T-helper 17 cell (primary cell): ENCODE results near the gene ALCAM. TPM values are rescaled to one million over a fixed set of nuclear protein-coding genes. Genes with fewer than 3 reads are reported as not detected.

Experiments used
- ATAC-seq: fragments of 150-1000 bp; cut with Tn5 transposase; 2 replicates; pipeline ENCODE4 v1.10.0; 2021; ENCODE audit warnings: mild to moderate bottlenecking, moderate library complexity
- DNase-seq, 3 donors: peaks; one replicate each; pipeline versions ENCODE4 v3.0.0 to v3.0.0-alpha.2; 2020 to 2021
- H3K9me3 ChIP-seq: one replicate; pipeline ENCODE4 v1.7.0; 2013; ENCODE audit warnings: low read length, mild to moderate bottlenecking; ENCODE audit not compliant: control insufficient read depth, poor library complexity, severe bottlenecking
- H3K27ac Mint-ChIP-seq: one replicate; pipeline ENCODE4 v1.8.0; 2022; ENCODE audit warnings: mild to moderate bottlenecking, moderate library complexity, mixed read lengths
- H3K27me3 Mint-ChIP-seq: one replicate; pipeline ENCODE4 v1.8.0; 2022; ENCODE audit warnings: mixed read lengths
- H3K36me3 Mint-ChIP-seq: one replicate; pipeline ENCODE4 v1.8.0; 2022; ENCODE audit warnings: low read depth, mixed read lengths
- H3K4me1 Mint-ChIP-seq: one replicate; pipeline ENCODE4 v1.8.0; 2022; ENCODE audit warnings: mild to moderate bottlenecking, mixed read lengths
- H3K4me3 Mint-ChIP-seq: one replicate; pipeline ENCODE4 v1.8.0; 2022; ENCODE audit warnings: mild to moderate bottlenecking, moderate library complexity, mixed read lengths
- total RNA-seq, 4 donors: library from RNA in 2 of 4; stranded (reverse) in 2 of 4; gene quantifications; one replicate each; pipeline ENCODE4 v1.2.3 and lab custom pipeline; 2022 to 2026

The ALCAM gene
- total RNA-seq, 2 donors from 2014 or later: 8.4 TPM

DNA sequence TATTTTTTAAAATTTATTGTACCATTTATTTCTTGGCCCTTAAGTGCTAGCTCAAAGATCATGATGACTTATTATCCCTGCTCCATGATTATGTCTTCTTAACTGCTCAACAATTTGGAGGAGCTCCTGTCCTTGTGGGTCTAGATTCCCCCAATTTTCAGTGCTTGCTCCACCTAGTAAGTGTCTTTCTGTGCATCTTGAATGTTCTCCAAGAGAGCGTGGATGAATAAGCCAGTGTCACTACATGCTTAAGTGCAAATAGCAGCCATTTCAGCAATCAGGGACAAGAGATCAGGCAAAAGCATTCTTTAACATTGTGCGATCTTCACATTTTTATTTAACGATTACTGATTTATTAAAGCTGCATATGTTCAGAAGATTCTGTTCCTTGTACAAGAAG lies 99.4 kb downstream of the ALCAM start:
- H3K27me3 Mint-ChIP-seq: no peaks in the 10 kb centered on the region
- no peaks in the 10 kb centered on the region for H3K4me1 Mint-ChIP-seq
- H3K27ac Mint-ChIP-seq: no peak overlapping the region
- no peak for DNase-seq
- H3K36me3 Mint-ChIP-seq: no peaks in the 10 kb centered on the region
- H3K9me3 ChIP-seq: no peaks in the 10 kb centered on the region
- no peak for ATAC-seq
- no peak overlapping the region for H3K4me3 Mint-ChIP-seq

DNA sequence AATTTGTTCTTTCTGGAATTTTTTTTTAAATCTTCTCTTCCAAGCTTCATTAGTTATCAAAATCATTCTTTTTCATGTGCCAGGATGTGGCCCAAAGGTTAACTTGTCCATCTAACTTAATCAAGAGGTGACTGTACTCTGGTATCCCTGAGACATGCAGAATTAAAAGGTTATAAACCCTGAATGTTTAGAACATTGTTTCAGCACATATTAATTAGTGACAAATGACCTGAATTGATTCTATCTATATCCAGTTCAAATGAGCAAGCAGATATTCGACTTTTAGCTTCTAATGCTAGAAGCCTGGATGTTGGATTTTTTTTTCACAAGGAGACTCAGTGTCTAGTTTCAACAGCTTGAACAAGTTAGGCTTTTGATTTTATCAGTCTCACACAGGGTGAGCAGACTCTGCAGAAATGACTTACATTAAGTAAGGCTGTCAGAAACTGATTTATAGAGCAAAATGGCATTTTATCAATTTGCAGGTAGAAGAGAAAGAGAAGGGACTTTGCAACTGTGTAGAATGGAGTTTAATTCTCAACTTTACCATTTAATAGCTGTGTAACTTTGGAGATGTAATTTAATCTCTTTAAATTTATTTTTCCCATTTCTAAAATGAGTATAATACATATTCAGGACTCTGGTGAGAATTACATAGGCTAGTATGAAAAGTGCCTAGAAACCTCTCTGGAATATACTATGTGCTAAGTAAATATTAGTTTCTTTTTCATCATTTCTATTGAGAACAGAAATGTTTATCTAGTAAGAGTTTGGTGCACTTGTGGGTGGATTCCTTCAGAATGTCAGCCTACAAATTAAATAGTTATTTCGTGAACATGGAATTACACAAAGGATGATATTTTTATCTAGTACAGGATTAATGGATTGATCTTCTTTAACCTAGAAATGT lies 100.0 kb downstream of the ALCAM start:
- no peak for DNase-seq
- Mint-ChIP-seq H3K27me3 (no peaks in the 10 kb centered on the region), H3K27ac (no peak overlapping the region), H3K4me3 (no peak overlapping the region), H3K4me1 (no peaks in the 10 kb centered on the region), H3K36me3 (no peaks in the 10 kb centered on the region)
- no peaks in the 10 kb centered on the region for H3K9me3 ChIP-seq
- ATAC-seq: no peak

DNA sequence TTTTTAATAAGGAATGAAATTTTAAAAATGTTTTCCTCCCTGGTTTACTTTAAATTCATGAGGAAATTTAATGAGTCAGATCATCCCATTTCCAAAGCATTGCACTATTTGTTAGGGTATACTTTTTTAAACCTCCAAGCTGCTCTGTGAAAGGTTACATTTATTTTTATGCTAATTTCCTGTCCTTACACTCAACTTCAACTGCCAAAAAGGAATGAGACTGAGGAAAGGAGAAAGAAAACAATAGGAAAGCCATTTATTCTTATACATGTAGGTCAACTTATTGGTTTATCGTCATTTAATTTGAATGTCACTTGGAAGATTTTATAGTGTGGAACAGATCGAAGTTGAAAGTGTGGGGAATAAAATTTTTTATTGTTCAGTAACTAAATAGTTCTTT lies 104.1 kb downstream of the ALCAM start:
- H3K27me3 Mint-ChIP-seq: no peaks in the 10 kb centered on the region
- no peaks in the 10 kb centered on the region for H3K36me3 Mint-ChIP-seq
- ATAC-seq (no peak), DNase-seq (no peak)
- no peaks in the 10 kb centered on the region for H3K9me3 ChIP-seq
- no peak overlapping the region for H3K27ac Mint-ChIP-seq
- H3K4me1 Mint-ChIP-seq: no peaks in the 10 kb centered on the region
- no peak overlapping the region for H3K4me3 Mint-ChIP-seq

DNA sequence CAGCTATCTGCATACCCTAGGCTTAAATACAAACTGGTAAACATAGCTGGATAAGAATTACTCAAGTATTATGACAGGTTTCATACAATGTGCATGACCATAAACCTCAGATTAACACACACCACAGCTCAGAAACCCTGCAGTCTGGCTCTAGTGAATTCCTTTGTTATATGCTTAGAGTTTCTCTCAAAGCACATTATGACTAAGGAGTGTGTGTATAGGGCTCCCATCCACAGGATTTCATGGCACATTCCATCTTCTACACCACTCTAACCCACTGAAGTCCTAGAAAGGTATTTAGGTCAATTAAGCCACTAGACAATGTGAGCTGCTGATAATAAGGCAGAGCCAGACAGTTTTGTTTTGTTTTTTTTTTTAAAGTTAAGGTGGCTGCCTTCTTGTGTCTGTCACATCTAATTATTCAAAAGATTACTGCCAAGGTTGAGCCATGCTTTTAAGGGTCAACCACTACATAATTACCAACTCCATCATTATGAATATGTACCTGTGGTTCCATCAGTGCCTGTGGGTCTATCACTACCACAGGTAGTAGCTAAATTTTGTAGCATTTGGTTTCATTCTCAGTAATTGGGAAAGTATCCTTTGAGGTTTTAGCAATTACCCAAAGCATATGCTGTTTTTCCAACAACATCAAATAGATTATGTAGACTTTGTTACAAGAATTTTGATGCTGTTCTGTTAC lies 107.0 kb downstream of the ALCAM start:
- Mint-ChIP-seq H3K4me3 (no peak overlapping the region), H3K27ac (no peak overlapping the region), H3K27me3 (no peaks in the 10 kb centered on the region), H3K36me3 (peaks cover 2% of the 10 kb centered on the region), H3K4me1 (no peaks in the 10 kb centered on the region)
- ATAC-seq (no peak), DNase-seq (no peak)
- no peaks in the 10 kb centered on the region for H3K9me3 ChIP-seq

DNA sequence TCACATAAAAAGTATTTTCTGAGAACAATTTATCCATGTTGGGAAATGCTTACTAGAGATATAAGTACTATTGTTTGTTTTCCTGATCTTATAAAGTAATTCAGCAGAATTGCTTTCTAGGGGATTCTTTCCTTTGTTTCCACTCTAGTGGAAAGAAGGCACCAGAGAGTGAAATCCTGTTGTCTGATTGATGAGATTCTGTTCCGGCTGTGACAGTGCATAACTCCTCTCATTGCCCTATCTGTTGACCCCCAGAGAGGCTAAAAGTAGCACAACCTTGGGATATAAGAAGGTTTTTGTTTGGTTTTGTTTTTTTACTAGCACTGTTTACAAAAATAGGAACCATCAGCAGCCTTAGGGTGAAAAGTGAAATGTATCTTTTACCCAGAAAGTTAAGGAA lies 114.1 kb downstream of the ALCAM start:
- H3K4me1 Mint-ChIP-seq: no peaks in the 10 kb centered on the region
- H3K27ac Mint-ChIP-seq: no peak overlapping the region
- DNase-seq (no peak), ATAC-seq (no peak)
- no peaks in the 10 kb centered on the region for H3K9me3 ChIP-seq
- H3K4me3 Mint-ChIP-seq: no peak overlapping the region
- no peaks in the 10 kb centered on the region for H3K27me3 Mint-ChIP-seq
- H3K36me3 Mint-ChIP-seq: peaks cover 5% of the 10 kb centered on the region

DNA sequence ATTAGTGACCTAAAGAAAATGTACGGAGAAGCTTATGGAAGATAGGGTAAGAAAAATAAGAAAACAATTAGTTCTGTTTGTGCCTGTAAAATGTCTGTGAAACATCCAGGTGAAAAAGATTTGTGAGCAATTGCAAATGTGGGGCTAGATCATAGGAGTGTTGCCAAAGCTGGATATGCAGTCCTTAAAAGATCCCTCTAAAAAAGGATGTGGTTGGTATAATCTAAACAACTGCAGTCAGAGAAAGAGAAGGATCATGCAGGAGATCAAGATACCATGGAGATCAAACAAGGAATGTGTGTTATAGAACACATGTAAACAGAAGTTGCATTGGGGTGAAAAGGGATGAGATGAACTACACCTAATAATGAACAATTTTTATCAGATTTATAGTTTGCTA lies 116.8 kb downstream of the ALCAM start:
- H3K27ac Mint-ChIP-seq: no peak overlapping the region
- peaks cover 3% of the 10 kb centered on the region for H3K36me3 Mint-ChIP-seq
- ATAC-seq (no peak), DNase-seq (no peak)
- no peaks in the 10 kb centered on the region for H3K27me3 Mint-ChIP-seq
- no peak overlapping the region for H3K4me3 Mint-ChIP-seq
- H3K9me3 ChIP-seq: peaks cover 2% of the 10 kb centered on the region
- no peaks in the 10 kb centered on the region for H3K4me1 Mint-ChIP-seq

DNA sequence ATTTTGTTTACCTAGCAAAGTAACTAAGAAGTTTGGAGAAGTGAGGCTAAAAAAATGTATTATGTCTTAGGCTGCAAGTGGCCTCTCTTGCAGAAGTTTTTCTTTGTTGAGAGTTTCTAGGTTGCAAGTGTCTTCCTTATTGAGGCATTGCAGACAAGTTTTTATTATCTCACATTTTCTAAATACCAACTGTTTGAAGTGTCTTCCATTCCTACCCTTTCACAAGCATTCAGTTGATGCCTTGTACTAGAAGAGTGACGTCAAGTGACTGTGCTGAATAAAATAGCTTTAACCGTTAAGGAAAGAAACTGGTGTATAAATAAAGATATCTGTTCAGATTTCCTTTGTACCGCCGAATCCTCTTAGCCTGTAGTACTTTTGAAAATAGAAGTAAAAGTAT lies 123.3 kb downstream of the ALCAM start:
- no peak for ATAC-seq
- H3K4me3 Mint-ChIP-seq: no peak overlapping the region
- no peak for DNase-seq
- peaks cover 2% of the 10 kb centered on the region for H3K36me3 Mint-ChIP-seq
- peaks cover 2% of the 10 kb centered on the region for H3K9me3 ChIP-seq
- H3K4me1 Mint-ChIP-seq: no peaks in the 10 kb centered on the region
- H3K27ac Mint-ChIP-seq: no peak overlapping the region
- no peaks in the 10 kb centered on the region for H3K27me3 Mint-ChIP-seq

DNA sequence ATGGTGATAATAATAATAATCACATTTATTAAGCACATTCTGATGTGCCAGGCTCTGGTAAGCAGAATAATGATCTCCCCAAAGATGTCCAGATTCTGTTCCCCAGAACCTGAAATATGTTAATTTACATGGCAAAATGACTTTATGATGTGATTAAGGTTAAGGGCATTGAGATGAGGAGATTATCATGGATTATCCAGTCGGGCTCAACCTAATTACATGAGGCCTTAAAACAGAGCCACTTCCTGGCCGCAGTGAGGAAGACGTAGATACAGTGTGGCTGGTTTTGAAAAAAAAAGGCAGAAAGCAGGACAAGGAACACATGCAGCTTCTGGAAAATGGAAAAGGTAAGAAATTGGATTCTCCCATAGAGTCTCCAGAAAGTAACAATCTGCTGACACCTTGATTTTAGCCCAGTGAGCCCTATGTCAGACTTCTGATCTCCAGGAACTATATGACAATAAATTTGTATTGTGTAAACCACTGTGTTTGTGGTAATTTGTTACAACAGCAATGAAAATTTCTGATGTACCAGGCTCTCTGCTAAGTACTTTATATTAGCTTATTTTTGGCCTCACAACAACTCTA lies 126.7 kb downstream of the ALCAM start:
- Mint-ChIP-seq H3K4me1 (no peaks in the 10 kb centered on the region), H3K36me3 (peaks cover 2% of the 10 kb centered on the region), H3K27me3 (no peaks in the 10 kb centered on the region), H3K4me3 (no peak overlapping the region), H3K27ac (no peak overlapping the region)
- no peaks in the 10 kb centered on the region for H3K9me3 ChIP-seq
- no peak for DNase-seq
- no peak for ATAC-seq

DNA sequence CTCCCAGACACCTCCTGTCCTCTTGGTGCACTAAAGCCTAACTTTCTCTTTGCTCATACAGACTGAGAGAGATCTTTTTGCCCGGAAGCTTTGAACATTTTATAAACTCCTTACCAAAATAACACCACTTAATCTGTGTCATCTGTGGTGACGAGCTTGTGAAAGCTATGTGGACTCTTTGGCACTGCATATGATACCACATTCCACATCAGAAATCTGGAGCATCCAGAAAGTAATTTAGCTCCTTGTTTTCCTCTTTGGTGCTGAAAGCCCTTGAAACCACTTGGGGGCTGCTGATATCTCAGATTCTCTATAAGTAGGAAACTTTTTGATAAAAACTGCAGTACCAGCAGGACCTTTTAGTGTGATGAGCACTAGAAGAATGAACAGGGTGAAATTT lies 128.3 kb downstream of the ALCAM start:
- no peak for DNase-seq
- H3K27ac Mint-ChIP-seq: no peak overlapping the region
- no peak overlapping the region for H3K4me3 Mint-ChIP-seq
- no peaks in the 10 kb centered on the region for H3K4me1 Mint-ChIP-seq
- no peak for ATAC-seq
- peaks cover 2% of the 10 kb centered on the region for H3K36me3 Mint-ChIP-seq
- H3K9me3 ChIP-seq: no peaks in the 10 kb centered on the region
- H3K27me3 Mint-ChIP-seq: no peaks in the 10 kb centered on the region

DNA sequence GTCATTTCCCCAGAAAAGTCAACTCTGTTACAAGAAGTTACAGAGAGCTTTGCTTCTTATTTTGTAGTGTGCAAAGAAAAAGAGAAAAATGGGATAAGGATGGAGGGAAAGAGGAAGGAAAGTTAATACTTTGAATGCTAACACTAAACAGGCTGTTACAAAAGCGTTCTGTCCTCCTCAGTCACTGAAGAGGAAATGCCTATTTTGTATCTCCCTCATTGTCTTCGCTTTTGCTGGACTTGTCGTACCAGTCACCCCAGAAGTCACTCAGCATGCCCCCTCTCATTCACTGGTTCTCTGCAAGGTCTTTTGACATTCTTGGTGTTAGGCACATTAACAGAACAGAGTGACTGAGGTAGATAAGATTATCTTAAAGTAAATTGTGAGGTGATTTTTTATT lies 129.6 kb downstream of the ALCAM start:
- peaks cover under 1% of the 10 kb centered on the region for H3K36me3 Mint-ChIP-seq
- DNase-seq (no peak), ATAC-seq (no peak)
- no peaks in the 10 kb centered on the region for H3K4me1 Mint-ChIP-seq
- H3K9me3 ChIP-seq: no peaks in the 10 kb centered on the region
- no peak overlapping the region for H3K4me3 Mint-ChIP-seq
- H3K27ac Mint-ChIP-seq: no peak overlapping the region
- no peaks in the 10 kb centered on the region for H3K27me3 Mint-ChIP-seq

DNA sequence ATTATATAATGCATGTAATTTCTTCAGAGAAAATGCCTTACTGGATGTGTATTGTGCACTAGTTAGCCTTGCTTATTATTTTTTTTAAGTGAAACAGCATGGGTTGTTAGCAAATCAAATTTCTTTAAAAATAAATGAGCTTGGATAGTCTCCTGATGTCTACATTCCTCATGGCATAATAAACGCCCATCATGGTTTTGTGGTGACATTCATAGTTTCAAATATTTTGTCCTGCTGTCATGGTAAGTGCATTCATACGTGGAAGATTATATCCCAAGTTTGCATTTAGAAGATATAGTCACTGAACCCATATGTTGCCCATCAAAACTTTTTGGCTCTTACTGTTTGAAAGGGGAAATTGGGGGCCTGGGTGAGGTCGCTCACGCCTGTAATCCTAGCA lies 130.7 kb downstream of the ALCAM start:
- Mint-ChIP-seq H3K27me3 (no peaks in the 10 kb centered on the region), H3K4me1 (no peaks in the 10 kb centered on the region), H3K27ac (no peak overlapping the region), H3K4me3 (no peak overlapping the region), H3K36me3 (no peaks in the 10 kb centered on the region)
- no peaks in the 10 kb centered on the region for H3K9me3 ChIP-seq
- DNase-seq (no peak), ATAC-seq (no peak)

DNA sequence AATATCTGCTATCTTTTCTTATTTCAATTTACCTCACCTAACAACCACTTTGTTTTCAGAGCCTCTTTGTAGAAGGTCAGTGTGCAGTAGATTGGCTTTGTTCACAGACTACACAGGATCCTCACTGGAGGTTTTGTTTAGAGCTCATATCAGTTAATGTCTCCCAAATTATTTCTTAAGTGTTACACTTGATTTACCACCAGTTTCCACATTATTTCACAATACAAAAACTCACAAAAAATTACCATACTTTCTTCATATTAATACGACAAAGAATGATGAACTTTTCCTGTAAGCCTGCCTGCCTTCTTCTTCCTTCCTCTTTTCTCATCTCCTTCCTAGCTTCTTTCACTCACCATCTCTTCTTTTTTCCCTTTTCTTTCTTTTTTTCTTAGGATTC lies 133.3 kb downstream of the ALCAM start:
- Mint-ChIP-seq H3K27ac (no peak overlapping the region), H3K4me1 (no peaks in the 10 kb centered on the region), H3K27me3 (no peaks in the 10 kb centered on the region), H3K4me3 (no peak overlapping the region), H3K36me3 (no peaks in the 10 kb centered on the region)
- DNase-seq (no peak), ATAC-seq (no peak)
- H3K9me3 ChIP-seq: no peaks in the 10 kb centered on the region

DNA sequence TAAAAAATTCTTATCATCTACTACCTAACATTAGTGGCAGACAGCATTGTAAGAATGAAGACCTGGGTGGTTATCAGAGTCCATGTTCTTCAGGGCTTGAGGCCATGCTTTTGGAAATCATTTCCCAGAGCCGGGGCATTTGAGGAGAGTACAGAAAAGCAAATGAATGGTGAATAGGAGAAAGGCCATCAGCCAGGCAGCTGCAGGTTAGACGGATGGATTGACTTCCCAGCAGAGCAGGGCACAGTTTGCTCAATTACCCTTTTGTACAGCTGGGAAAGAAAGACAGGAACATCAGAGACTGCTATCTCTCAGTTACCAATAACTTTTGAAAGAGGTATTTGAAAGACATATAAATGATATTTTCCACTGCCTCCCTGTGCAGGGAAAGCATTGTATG lies 135.6 kb downstream of the ALCAM start:
- Mint-ChIP-seq H3K4me1 (no peaks in the 10 kb centered on the region), H3K36me3 (no peaks in the 10 kb centered on the region), H3K27me3 (no peaks in the 10 kb centered on the region), H3K4me3 (no peak overlapping the region), H3K27ac (no peak overlapping the region)
- no peak for ATAC-seq
- H3K9me3 ChIP-seq: no peaks in the 10 kb centered on the region
- no peak for DNase-seq
